ENCODE measurements around the gene RAP1GAP. TPM values are rescaled to one million over a fixed set of nuclear protein-coding genes. Genes with fewer than 3 reads are reported as not detected.

Gene RAP1GAP
- total RNA-seq, 2 donors from 2014 or later: 0.07 to 0.42 TPM

GRCh38 chr1:21620011-21620410 lies 49.1 kb downstream of the RAP1GAP start:
- Mint-ChIP-seq H3K36me3 (ENCODE audit: low read depth) (peaks cover 2% of the 10 kb centered on the region), H3K27ac (no peak overlapping the region), H3K27me3 (peaks cover 37% of the 10 kb centered on the region), H3K4me1 (peaks cover 11% of the 10 kb centered on the region), H3K4me3 (no peak overlapping the region)
- ATAC-seq (no peak), DNase-seq (no peak)
- H3K9me3 ChIP-seq (ENCODE audit: control insufficient read depth, low read length, poor library complexity, severe bottlenecking): no peaks in the 10 kb centered on the region

GRCh38 chr1:21619375-21619947 lies 49.7 kb downstream of the RAP1GAP start:
- peaks cover 11% of the 10 kb centered on the region for H3K4me1 Mint-ChIP-seq
- no peak for ATAC-seq
- H3K9me3 ChIP-seq (ENCODE audit: control insufficient read depth, low read length, poor library complexity, severe bottlenecking): no peaks in the 10 kb centered on the region
- no peak overlapping the region for H3K27ac Mint-ChIP-seq
- peaks cover 2% of the 10 kb centered on the region for H3K36me3 Mint-ChIP-seq (ENCODE audit: low read depth)
- peaks cover 37% of the 10 kb centered on the region for H3K27me3 Mint-ChIP-seq
- DNase-seq: no peak
- H3K4me3 Mint-ChIP-seq: no peak overlapping the region

GRCh38 chr1:21618561-21619374 lies 50.4 kb downstream of the RAP1GAP start:
- Mint-ChIP-seq H3K27me3 (peaks cover 31% of the 10 kb centered on the region), H3K4me1 (peaks cover 11% of the 10 kb centered on the region), H3K27ac (no peak overlapping the region), H3K36me3 (ENCODE audit: low read depth) (peaks cover 2% of the 10 kb centered on the region), H3K4me3 (no peak overlapping the region)
- no peak for ATAC-seq
- DNase-seq: no peak
- H3K9me3 ChIP-seq (ENCODE audit: control insufficient read depth, low read length, poor library complexity, severe bottlenecking): no peaks in the 10 kb centered on the region

- no peaks in the 10 kb centered on the region for H3K9me3 ChIP-seq (ENCODE audit: control insufficient read depth, low read length, poor library complexity, severe bottlenecking)
- DNase-seq (no peak), ATAC-seq (no peak)
- Mint-ChIP-seq H3K27ac (no peak overlapping the region), H3K4me1 (peaks cover 11% of the 10 kb centered on the region), H3K36me3 (ENCODE audit: low read depth) (peaks cover 2% of the 10 kb centered on the region), H3K4me3 (no peak overlapping the region), H3K27me3 (peaks cover 29% of the 10 kb centered on the region)
These were observed 51.1 kb downstream of the RAP1GAP start for GRCh38 chr1:21618059-21618458.

GRCh38 chr1:21617126-21617738 lies 51.9 kb downstream of the RAP1GAP start:
- no peak overlapping the region for H3K27ac Mint-ChIP-seq
- H3K36me3 Mint-ChIP-seq (ENCODE audit: low read depth): peaks cover 2% of the 10 kb centered on the region
- peaks cover 33% of the 10 kb centered on the region for H3K27me3 Mint-ChIP-seq
- DNase-seq (no peak), ATAC-seq (no peak)
- peaks cover 10% of the 10 kb centered on the region for H3K4me1 Mint-ChIP-seq
- no peaks in the 10 kb centered on the region for H3K9me3 ChIP-seq (ENCODE audit: control insufficient read depth, low read length, poor library complexity, severe bottlenecking)
- H3K4me3 Mint-ChIP-seq: no peak overlapping the region

- Mint-ChIP-seq H3K27me3 (peaks cover 29% of the 10 kb centered on the region), H3K4me1 (peaks cover 10% of the 10 kb centered on the region), H3K4me3 (no peak overlapping the region), H3K36me3 (ENCODE audit: low read depth) (peaks cover 2% of the 10 kb centered on the region), H3K27ac (no peak overlapping the region)
- no peaks in the 10 kb centered on the region for H3K9me3 ChIP-seq (ENCODE audit: control insufficient read depth, low read length, poor library complexity, severe bottlenecking)
- DNase-seq: no peak
- no peak for ATAC-seq
These were observed 52.8 kb downstream of the RAP1GAP start for GRCh38 chr1:21616372-21616771.

GRCh38 chr1:21614419-21615115 lies 54.6 kb downstream of the RAP1GAP start:
- Mint-ChIP-seq H3K36me3 (ENCODE audit: low read depth) (no peaks in the 10 kb centered on the region), H3K4me1 (peaks cover 5% of the 10 kb centered on the region), H3K27me3 (peaks cover 18% of the 10 kb centered on the region), H3K4me3 (no peak overlapping the region), H3K27ac (no peak overlapping the region)
- no peaks in the 10 kb centered on the region for H3K9me3 ChIP-seq (ENCODE audit: control insufficient read depth, low read length, poor library complexity, severe bottlenecking)
- ATAC-seq: no peak
- DNase-seq: no peak

GRCh38 chr1:21613072-21613867 lies 55.9 kb downstream of the RAP1GAP start:
- DNase-seq (no peak), ATAC-seq (no peak)
- Mint-ChIP-seq H3K36me3 (ENCODE audit: low read depth) (no peaks in the 10 kb centered on the region), H3K27me3 (peaks cover 20% of the 10 kb centered on the region), H3K27ac (no peak overlapping the region), H3K4me1 (peaks cover 10% of the 10 kb centered on the region), H3K4me3 (no peak overlapping the region)
- H3K9me3 ChIP-seq (ENCODE audit: control insufficient read depth, low read length, poor library complexity, severe bottlenecking): no peaks in the 10 kb centered on the region

- Mint-ChIP-seq H3K4me1 (peaks cover 19% of the 10 kb centered on the region), H3K4me3 (no peak overlapping the region), H3K36me3 (ENCODE audit: low read depth) (no peaks in the 10 kb centered on the region), H3K27ac (no peak overlapping the region), H3K27me3 (peaks cover 26% of the 10 kb centered on the region)
- ATAC-seq (no peak), DNase-seq (no peak)
- H3K9me3 ChIP-seq (ENCODE audit: control insufficient read depth, low read length, poor library complexity, severe bottlenecking): no peaks in the 10 kb centered on the region
These were observed 57.1 kb downstream of the RAP1GAP start for GRCh38 chr1:21612057-21612456.

GRCh38 chr1:21610989-21611785 lies 58.0 kb downstream of the RAP1GAP start:
- H3K9me3 ChIP-seq (ENCODE audit: control insufficient read depth, low read length, poor library complexity, severe bottlenecking): no peaks in the 10 kb centered on the region
- Mint-ChIP-seq H3K36me3 (ENCODE audit: low read depth) (no peaks in the 10 kb centered on the region), H3K4me3 (no peak overlapping the region), H3K27ac (no peak overlapping the region), H3K4me1 (peaks cover 16% of the 10 kb centered on the region), H3K27me3 (peaks cover 26% of the 10 kb centered on the region)
- no peak for DNase-seq
- ATAC-seq: no peak

GRCh38 chr1:21610027-21610426 lies 59.1 kb downstream of the RAP1GAP start:
- Mint-ChIP-seq H3K27ac (no peak overlapping the region), H3K27me3 (peaks cover 30% of the 10 kb centered on the region), H3K4me3 (no peak overlapping the region), H3K4me1 (peaks cover 15% of the 10 kb centered on the region), H3K36me3 (ENCODE audit: low read depth) (no peaks in the 10 kb centered on the region)
- DNase-seq (no peak), ATAC-seq (no peak)
- H3K9me3 ChIP-seq (ENCODE audit: control insufficient read depth, low read length, poor library complexity, severe bottlenecking): no peaks in the 10 kb centered on the region

- no peak for ATAC-seq
These were observed 60.4 kb downstream of the RAP1GAP start for GRCh38 chr1:21608798-21609197.

More at GRCh38 chr1:21608798-21609197, 60.4 kb downstream of the RAP1GAP start:
- Mint-ChIP-seq H3K27me3 (peaks cover 30% of the 10 kb centered on the region), H3K4me1 (peaks cover 15% of the 10 kb centered on the region), H3K36me3 (ENCODE audit: low read depth) (peaks cover 4% of the 10 kb centered on the region), H3K27ac (no peak overlapping the region), H3K4me3 (no peak overlapping the region)
- no peak for DNase-seq
- H3K9me3 ChIP-seq (ENCODE audit: control insufficient read depth, low read length, poor library complexity, severe bottlenecking): no peaks in the 10 kb centered on the region

All from T-helper 17 cell (primary cell).